HL-60 (cell line): ENCODE data around the gene ATL1.

Experiments used
- DNase-seq, 2 experiments: peaks; one replicate each; pipeline ENCODE4 v3.0.0-alpha.2; 2010 to 2020; ENCODE audit warnings: low read depth in 1 of 2, low spot score in 1 of 2
- H3K27ac ChIP-seq: fragments of 250-450 bp; sonication (Bioruptor Pico); replicated peaks from 2 replicates; pipeline ENCODE4 v1.5.1; 2020; ENCODE audit warnings: mild to moderate bottlenecking, moderate library complexity
- H3K27me3 ChIP-seq: fragments of 250-450 bp; sonication (Bioruptor Pico); 2 replicates; pipeline ENCODE4 v1.5.1; 2021; ENCODE audit warnings: mild to moderate bottlenecking, moderate library complexity; ENCODE audit not compliant: insufficient read depth, poor library complexity, severe bottlenecking
- H3K4me3 ChIP-seq: replicated peaks from 2 replicates; pipeline ENCODE4 v1.5.1; 2011; ENCODE audit warnings: mild to moderate bottlenecking, control low read depth, low read length; ENCODE audit not compliant: insufficient read depth
- CTCF ChIP-seq: IDR thresholded peaks from one replicate; pipeline ENCODE4 v1.5.1; 2011; ENCODE audit warnings: low read length, control low read depth, inconsistent platforms; ENCODE audit not compliant: insufficient read depth
- GABPA ChIP-seq: IDR thresholded peaks from 2 replicates; pipeline ENCODE4 v1.6.1; 2012; ENCODE audit warnings: low read depth
- POLR2AphosphoS5 ChIP-seq: IDR thresholded peaks from 2 replicates; pipeline ENCODE4 v1.6.1; 2012; ENCODE audit warnings: low read depth
- SPI1 ChIP-seq: IDR thresholded peaks from 2 replicates; pipeline ENCODE4 v1.6.1; 2012; ENCODE audit warnings: low read depth, mild to moderate bottlenecking, borderline replicate concordance
- TF ChIP-seq, protein P1 (sequence below): IDR thresholded peaks from 2 replicates; pipeline ENCODE4 v1.6.1; 2012; ENCODE audit warnings: low read depth; ENCODE audit not compliant: insufficient replicate concordance

ATL1 gene

DNA sequence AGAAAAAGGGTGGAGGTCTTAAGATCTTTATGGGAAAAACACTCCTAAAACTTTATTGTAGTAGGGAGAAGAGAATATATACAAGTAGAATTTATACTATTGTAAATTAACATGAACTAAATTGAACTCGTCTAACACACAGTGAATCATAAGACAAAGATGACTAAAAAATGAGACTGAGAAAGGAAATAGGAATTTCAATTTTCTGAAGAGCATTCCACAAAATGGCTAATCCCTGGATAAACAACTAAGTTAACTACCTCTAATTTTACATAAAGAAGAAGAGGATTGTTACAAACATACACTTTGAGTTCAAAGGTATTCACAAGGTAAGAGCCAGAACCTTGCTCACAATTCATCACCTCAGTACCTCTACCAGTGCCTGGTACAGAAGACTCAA, 29.6 kb upstream of the ATL1 start:
- H3K4me3 ChIP-seq, result no peak overlapping the region
- no peak for DNase-seq
- no peaks in the 10 kb centered on the region for H3K27me3 ChIP-seq
- TF ChIP-seq SPI1 (no peak), GABPA (no peak), CTCF (no peak), POLR2AphosphoS5 (no peak)
- TF ChIP-seq, protein P1, sequence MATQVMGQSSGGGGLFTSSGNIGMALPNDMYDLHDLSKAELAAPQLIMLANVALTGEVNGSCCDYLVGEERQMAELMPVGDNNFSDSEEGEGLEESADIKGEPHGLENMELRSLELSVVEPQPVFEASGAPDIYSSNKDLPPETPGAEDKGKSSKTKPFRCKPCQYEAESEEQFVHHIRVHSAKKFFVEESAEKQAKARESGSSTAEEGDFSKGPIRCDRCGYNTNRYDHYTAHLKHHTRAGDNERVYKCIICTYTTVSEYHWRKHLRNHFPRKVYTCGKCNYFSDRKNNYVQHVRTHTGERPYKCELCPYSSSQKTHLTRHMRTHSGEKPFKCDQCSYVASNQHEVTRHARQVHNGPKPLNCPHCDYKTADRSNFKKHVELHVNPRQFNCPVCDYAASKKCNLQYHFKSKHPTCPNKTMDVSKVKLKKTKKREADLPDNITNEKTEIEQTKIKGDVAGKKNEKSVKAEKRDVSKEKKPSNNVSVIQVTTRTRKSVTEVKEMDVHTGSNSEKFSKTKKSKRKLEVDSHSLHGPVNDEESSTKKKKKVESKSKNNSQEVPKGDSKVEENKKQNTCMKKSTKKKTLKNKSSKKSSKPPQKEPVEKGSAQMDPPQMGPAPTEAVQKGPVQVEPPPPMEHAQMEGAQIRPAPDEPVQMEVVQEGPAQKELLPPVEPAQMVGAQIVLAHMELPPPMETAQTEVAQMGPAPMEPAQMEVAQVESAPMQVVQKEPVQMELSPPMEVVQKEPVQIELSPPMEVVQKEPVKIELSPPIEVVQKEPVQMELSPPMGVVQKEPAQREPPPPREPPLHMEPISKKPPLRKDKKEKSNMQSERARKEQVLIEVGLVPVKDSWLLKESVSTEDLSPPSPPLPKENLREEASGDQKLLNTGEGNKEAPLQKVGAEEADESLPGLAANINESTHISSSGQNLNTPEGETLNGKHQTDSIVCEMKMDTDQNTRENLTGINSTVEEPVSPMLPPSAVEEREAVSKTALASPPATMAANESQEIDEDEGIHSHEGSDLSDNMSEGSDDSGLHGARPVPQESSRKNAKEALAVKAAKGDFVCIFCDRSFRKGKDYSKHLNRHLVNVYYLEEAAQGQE, result no peak
- H3K27ac ChIP-seq, result no peak overlapping the region

DNA sequence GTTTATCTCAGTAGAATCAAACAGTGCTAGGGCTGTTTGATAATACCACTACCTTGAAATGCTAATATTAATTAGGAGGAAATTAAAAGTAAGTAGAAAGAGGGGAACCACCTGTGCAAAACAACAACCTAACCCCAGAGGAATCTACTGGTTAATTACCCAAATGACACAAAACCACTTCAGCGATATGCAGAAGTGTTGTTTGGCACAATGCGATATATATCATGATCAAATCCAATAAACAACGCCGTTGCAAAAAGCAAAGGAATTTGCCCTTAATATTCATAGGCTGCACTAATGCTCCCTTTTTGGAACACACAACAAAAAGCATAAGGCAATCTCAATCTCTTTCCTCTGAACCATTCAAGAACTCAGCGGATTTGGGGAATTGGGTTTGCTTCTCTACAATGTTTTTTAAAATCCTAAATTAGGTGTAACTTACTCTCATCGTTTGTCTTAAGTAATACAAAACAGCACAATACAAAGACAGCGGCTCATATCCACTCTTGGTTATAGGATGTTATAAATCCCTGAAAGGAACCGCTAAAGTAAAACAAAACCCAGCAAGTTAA, 29.1 kb upstream of the ATL1 start:
- no peak overlapping the region; the same call in 1 of the 2 replicates for H3K27ac ChIP-seq
- no peaks in the 10 kb centered on the region for H3K27me3 ChIP-seq
- TF ChIP-seq POLR2AphosphoS5 (no peak), CTCF (no peak), SPI1 (no peak), GABPA (no peak)
- TF ChIP-seq, protein P1, result no peak
- peak overlapping the region; percentile 91 for H3K4me3 ChIP-seq
- DNase-seq, result no peak

DNA sequence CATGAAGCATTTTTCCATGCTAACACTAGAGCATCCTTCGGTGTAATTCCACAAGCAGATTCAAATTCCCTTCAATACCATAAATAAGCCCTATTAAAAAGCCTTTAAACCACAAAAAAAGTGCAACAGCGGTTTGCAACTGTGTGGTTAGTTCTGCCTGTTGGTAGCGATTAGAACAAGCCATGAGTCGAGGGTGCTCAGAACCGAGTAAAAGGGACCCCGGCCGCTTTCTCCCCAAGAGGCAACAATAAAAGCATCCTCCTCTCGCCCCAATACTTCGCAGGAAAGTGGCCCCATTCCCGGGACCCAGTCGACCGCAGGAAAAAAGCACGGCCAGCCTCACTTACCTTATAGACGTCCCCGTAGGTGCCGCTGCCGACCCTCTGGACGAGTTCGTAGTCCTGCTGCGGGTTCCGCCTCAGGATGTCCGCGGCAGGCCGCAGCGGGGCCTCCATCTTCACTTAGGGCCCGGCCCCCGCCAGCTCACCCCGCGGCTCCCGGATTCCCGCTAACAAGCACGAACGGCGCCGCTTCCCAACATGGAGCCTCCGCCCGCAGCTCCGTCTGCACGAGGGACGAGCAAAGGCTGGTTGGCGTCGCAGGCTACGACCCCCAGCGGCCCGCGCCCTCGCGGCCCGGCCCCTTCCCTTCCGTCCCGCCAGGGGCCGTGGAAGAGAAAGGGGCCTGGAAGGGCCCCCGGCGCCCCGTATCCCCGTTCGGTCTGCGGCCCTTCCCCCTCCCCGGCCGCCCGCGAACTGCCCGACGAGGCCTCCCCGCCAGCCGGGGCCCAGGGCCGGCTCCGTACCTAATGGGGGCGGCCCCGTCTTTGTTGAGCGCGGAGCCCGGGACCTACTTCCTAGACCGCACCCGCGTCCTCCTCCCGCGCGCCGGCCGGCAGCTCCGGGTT, 28.1 kb upstream of the ATL1 start:
- peak overlapping the region; percentile 91 for H3K4me3 ChIP-seq
- H3K27me3 ChIP-seq, result no peaks in the 10 kb centered on the region
- TF ChIP-seq GABPA, result no peak
- TF ChIP-seq CTCF, result no peak
- TF ChIP-seq, protein P1, result no peak
- TF ChIP-seq POLR2AphosphoS5, result 0 out of 2 replicates have a peak, but pooled peaks have one; percentile 5
- TF ChIP-seq SPI1, result no peak
- peak in 1 of 2 experiments; percentile 32 for DNase-seq
- H3K27ac ChIP-seq, result peak overlapping the region; percentile 86
